RKO (cell line): Measurements from ENCODE around the gene PRKN.
"Not testable (repeated sequence)": the region's sequence is repeated elsewhere in the genome, so short reads cannot be mapped to it uniquely, and the experiment has no call there.

ENCODE experiments used
- DNase-seq: peaks from one replicate; pipeline ENCODE4 v3.0.0-alpha.2; 2016; ENCODE audit warnings: low spot score

The PRKN gene

DNA sequence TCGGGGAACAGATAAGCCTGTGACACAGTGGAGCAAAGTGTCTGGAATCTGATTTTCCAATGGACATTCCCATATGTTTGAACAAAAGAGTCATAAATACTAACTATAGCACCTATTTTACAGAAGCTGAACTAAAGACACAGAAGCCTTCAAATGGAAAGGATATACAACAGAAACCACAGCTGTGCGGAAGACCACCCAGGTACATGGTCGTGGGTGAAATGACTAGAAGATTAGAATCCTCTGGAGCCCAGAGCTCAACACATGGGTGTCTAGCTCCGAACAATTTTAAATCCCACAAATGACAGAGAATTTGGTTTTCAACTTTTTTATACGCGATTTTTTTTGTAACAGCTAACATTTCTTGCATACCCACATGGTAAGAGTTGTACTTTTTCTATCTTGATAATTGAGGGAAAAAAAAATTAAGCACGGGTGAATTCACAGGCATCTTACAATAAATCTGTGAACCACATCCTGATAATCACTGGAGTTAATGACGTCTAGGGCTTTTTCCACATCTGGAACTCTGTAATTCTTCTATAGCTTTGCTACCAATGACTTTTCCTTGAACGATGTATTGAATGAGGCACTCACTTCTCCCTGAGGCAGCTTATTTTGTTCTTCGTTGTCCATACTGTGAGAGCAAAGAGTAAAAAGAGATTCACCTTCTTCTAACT lies 1182.6 kb downstream of the PRKN start:
- no peak for DNase-seq

DNA sequence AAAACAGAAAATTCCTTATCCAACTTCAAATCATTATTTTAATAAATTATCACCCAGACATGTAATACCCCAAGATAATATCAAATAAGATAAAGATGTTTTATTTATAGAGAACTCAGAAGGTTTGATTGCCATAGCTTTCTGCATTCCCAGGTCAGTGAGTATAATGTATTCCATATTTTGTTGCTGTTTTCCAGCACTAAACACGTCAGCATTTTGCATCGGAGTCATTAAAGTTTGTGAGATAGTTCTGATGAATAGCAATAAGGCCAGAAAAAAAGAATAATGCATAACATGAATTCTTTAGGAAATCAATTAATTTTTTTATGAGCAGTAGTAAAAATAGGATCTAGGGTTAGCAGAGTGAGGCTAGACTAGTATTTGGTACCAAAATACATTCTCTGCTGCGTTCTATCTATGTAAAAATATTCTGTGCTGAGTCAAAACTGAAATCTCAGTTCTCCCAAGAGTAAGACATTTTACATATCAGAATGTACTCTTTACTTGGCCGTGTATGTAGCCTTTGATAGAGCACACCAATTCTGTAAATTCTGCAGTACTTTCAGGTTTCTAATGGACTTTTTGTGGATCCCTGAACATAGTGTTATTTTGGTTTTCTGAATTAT lies 1183.8 kb downstream of the PRKN start:
- no peak for DNase-seq

DNA sequence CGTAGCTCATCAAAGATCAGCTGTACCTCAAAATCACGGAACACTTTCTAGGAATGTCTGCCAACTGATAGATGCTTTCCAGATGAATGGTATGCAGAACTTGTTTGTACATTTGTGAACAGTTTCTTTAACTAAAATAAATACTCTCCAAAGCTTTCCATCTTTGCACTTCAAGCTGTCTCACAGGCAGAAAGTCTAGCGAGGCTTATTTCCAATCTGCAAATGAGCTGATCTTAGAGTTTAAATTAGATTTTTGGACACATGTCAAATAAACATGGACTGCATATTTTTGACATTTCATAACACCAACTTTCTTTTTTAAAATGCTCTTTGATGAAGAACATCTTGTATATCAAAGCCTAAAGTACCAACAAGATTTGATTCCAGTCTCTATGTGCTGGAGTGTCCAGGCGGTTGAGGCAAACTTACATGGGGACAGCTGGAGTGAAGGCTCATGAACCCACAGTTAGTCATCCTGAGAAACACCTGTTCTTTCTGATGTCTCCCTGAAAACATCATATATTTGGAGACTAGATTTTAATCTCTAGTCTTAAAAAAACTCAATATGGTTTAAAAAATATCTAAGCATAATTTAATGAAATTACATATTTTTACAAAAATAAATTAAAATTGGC lies 1185.1 kb downstream of the PRKN start:
- no peak for DNase-seq

DNA sequence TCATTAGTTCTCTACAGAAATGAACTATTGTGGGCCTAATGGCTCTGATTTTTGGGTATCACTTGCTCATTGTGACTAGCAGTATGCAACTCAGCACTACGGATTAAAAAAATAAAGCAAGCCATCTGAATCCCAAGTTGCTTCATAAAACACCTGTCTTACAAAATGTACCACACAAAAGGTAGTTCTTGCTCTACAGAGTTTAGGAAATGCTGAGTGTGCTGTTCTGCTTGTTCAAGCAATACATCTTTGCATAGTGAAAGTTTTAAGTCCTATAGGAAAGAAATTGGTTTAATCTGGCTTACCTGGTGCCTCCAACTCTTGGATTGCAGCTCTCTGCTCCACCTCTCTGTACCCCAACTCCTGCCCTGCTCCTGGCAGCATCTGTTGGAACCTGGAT lies 1187.0 kb downstream of the PRKN start:
- DNase-seq: no peak

DNA sequence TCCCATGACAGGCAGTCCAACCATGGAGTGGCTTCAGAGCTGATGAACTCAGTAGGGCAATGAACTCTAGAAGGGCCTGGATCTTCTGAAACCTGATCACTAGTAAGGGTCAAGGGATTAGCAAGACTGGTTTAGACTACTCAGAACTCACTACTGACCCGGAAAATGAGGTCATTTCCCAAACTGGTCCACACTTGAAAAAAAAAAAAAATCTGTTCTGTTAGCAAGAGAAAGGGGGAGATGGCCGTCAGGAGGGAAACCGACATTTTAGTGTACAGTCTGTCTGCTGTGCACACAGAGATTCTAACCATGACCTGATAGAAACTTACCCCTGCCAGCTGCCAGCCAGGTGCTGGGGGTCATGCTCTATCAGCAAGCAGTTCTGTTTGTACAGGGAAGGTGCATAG lies 1191.3 kb downstream of the PRKN start:
- no peak for DNase-seq

DNA sequence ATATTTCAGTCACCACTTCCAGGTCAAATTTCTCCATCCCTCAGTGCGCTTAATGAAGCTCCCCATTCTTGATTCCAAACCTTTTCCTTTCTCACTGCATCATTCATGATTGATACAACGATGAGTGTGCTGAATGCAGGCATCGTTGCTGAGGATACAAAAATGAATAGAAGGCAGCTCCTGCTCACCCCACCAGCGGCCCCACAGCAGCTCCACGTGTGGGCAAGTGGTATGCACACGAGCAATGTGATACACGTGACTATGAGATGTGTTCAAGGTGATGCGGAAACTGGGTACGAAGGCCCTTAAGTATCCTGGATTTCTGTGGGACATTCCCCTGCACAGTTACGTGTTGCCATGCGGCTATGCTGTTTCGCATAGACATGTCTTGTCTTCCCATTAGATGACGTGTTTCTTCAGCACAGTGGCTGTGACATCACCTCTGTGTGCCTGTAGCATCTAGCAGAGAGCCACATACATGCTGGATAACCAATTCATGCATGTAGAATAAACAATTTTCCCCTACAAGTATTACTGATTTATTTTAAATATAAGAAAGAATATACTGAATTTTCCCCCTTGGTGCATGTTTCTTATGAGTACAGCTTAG lies 1193.2 kb downstream of the PRKN start:
- DNase-seq: no peak

DNA sequence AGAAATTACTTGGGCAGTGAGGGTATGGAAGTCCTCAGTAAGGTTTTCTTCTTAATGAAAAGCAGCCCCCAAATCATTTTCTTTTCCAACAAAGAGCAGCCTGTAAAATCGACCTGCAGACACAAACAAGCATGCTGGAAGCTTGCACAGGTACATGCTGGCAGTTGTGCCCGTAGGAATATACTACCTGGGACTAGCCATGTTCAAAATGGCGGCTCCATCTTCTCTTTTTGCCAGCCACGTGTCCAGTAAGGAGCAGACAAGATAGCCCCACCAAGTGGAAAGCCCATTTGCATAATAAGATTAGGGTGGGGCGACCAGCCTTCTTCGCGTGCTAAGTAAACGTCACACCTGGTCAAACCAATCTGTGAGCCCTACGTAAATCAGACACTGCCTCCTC lies 1194.3 kb downstream of the PRKN start:
- no peak for DNase-seq

DNA sequence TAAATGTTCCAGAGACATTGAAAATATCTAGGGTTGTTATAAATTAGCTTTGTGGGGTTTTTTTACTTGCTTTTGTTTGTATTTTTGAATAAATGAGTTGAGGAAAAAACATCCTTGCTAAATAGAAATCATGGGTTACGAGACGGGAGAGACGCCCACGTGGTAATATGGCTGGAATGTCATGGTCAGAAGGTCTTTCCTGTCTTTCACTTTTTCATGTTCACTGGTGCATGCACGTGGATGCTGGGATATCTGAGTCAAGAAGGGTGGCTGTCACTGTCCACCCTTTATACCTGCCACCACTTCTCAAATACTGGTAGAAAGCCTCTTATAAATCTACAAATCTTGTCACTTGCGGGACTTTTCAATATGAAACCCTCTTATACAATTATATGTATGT lies 1195.0 kb downstream of the PRKN start:
- DNase-seq: no peak

DNA sequence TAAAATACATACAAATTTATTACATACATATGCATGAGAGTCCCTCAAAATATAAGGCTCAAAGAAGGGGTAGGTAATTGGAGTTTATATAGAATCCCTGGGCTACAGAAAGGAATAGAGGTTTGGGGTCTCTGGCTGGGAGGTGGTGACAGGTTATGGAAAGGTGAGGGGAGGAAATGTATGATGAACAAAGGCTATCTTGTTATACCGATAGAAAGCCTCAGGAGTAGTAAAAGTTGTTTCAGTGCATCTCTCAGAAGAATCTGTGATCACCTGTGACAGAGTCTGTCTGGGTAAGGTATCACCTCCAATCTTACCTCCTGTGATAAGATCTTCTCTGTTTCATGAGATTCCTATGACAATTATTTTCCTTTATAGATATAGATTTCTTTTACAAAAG lies 1200.8 kb downstream of the PRKN start:
- no peak for DNase-seq

DNA sequence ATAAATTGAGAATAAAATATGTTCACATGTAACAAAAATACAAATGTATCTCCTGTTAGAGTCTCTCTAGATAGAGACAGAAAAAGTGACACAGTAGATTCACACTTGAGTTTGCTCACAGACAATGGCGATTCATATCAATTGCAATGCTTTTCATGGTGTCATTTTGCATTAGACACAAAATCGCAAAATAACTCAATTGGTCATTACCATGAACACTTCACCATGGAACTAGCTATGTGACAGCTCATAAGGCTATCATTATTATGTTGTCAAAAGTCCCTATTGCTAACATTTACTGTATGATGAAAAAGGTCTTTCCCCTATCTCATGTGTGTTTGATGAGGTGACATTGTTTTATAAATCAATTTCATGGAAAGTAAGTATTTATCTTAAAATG lies 1204.2 kb downstream of the PRKN start:
- no peak for DNase-seq

DNA sequence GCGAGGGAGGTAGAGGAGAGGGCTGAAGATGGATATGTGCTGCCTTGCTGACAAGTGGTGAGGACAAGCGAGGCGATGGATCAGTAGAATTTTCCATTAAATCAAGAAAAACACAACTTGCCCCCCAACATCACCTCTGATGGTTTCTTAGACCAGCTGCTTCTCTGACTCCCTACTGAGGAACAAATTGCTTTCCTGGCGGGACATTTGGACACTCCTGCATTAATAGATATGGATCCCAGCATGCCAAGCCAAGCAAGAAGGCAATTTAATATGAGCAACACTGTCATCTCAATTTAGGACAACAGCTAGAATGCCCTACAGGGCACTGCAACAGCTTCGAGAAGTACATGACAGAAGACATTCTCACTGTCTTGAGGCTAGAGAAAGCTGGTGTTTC lies 1205.3 kb downstream of the PRKN start:
- no peak for DNase-seq

DNA sequence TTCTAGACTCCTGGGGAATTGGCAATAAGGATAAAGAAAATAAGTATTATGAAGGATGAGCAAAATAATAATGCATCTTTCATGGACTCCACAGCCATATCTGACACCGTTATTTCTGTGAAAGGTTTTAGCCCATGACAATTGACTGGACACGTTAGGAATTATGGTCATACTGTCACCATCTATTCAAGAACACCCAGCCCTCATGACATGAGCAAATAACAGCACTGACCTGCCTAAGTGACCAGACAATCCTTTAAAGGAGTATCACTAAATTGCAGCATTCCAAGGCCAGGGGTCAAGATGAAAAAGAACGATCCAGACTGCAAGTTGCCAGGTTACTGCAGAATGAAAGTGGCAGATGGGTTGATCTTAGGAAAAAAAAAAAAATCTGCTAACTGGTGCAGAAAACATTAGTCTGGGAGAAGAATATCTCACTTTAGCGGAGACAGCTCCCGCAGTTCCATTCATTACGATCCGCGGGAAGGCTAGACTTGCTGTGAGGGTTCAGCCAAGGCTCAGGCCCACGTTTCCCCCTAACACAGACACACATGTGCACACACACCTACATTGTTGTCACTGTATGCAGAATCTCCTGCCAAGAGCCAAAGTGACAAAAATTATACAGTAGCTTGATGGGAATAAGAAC lies 1216.0 kb downstream of the PRKN start:
- DNase-seq: no peak

DNA sequence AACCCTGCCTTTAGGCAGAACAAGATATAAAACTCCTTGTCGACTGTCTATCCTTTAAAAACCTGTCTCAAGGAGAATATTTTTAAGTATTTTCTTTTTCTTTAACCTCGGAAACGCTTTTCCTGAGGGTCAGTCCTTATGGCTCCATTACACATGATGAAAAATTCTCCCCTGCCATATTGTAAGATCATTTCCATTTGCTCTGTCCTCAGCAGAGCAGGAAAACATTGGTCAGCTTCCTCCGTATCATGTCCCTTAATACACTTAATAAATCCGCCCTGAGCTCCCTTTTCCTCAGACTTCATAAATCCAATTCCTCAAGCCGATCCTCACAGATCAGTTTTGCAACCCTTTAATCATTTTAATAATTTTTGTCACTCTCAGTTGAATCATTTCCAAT lies 1219.2 kb downstream of the PRKN start:
- no peak for DNase-seq

DNA sequence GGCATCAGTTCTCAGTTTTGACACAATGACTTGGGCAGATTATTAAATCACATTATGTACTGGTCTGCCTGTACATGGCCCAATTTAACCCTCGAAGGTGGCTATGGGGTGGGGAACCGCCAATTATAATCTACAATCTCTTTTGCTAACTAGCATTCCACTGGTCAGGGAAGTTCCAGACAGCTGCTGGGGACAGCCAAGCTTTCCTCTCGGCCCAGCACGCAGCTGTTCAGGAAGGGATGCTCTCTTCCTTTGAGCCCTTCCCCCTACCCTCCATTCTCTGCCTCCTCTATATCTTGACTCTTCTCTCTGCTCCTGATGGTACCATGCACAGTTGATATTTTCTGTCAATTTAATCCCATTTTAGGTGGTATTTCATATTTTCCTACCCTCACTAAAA lies 1220.2 kb downstream of the PRKN start:
- no peak for DNase-seq

DNA sequence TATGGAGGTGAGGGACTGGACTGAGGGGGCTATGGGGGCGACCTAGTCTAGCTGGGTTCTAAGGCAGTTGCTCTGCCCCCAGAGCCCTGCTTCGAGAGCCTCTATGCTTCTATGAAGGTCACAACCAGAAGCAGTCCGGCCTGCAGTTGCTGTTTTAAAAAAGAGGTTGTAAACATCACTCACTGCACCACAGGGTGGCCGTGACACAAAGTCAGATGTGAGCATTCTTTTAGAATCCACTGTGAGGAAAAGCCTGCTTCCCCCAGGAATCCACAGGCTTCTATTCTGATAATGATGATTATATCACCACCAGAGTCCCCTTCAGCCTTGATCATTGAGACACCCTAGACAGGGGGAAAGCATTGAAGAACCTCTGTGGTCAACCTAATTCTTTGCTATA lies 1224.0 kb downstream of the PRKN start:
- no peak for DNase-seq

DNA sequence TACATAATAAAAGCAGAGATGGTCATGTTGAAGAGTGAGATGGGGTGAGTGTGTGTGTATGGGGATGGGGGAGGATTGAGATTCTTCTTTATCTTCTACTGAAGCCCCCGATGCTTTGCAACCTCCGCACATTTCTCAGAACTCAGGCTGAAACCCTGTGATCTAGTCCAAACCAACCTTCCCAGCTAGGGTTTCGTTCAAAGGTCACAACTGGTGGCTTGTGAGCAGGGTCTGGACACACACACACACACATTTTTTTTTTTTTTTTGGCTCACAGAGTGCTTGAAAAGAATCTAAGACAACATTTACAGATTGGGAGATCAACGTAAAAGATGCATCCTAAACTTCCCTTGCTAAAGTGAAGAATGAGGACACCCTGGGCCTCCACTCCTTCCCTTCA lies 1228.7 kb downstream of the PRKN start:
- DNase-seq: no peak

DNA sequence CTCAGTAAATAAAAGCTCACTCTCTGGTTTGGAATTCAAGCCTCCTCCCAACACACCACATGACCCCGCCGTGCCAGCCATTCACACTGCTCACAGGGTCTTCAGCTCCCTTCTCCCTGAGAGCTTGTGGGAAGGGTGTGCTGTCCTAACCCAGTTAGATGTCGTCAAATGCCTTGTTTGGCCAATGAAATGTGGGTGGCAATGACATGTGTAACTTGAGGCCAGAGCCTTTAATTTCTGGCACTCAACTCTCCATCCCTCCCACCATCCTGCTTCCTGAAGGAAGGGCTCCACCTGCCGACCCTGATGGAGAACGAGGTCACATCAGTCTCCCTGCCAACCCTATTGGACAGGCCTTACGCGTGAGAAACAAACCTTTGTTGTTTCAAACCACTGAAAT lies 1229.2 kb downstream of the PRKN start:
- peak; percentile 68 for DNase-seq

DNA sequence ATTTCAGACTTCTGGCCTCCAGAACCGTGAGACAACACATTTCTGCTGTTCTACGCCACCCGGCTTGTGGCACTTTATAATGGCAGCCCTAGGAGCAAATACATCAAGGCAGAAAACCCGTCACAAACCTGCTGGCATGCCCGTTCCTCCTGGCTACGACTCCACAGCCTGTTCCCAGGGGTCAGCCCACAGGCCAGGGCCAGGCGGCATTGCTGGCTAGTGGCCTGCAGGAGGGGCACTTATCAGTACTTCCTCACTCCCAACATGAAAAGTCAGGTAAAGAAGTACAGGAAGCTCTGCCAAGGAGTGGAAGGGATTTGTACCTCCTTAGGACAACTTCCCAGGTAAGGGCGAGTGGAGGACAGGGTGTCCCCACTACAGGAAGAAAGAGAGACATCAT lies 1230.6 kb downstream of the PRKN start:
- no peak for DNase-seq

DNA sequence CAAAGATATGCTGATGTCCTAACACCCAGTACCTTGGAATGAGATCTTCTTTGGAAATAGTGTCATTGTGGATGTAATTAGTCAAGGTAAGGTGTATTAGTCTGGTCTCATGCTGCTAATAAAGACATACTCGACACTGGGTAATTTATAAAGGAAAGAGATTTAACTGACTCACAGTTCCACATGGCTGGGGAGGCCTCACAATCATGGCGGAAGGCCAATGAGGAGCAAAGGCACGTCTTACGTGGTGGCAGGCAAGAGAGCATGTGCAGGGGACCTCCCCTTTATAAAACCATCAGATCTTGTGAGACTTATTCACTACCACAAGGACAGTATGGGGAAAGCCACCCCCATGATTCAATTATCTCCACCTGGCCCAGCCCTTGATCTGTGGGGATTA lies 1231.3 kb downstream of the PRKN start:
- not testable (repeated sequence) for DNase-seq

DNA sequence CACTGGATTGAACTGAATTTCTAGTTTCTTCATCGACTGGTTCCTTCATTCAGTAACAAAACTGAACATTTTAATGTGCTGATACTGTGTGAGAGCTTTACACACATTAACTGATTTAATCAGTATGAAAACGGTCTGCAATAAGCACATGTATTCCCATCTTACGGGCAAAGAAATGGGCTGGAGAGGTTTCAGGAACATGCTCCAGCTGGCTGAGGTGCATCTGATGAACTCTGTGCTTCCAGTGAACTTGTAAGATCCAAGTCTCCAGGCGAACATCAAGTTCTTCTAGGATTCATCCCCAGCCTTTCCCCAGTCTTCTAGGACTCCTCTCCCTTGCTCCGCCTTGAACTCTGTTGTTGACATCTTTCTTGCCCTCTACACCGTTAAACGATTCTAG lies 1233.0 kb downstream of the PRKN start:
- no peak for DNase-seq

DNA sequence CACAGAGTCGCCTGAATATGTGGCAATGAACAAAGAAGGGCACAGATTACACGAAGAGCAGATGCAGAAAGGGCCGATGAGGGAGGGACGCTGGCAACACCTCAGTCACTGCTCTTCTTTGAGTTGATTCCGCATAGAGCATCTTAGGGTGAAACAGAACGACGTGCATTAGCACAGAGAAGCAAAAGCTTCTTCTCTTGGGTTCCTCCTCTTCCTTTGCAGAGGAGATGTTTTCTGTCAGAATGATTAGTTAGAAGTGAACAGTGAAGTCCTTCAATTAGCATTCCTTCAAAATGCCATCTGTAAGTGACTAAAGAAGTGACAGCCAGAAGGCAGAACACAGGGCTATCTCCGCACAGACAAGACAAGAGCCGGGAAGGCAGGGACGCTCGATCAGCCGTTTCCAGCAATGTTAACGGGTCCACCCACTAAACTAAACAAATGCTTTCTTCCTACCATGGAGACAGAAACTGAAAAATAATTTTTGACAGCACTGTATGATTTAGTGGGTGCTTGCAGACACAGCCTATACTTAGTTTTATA lies 1233.9 kb downstream of the PRKN start:
- DNase-seq: no peak

DNA sequence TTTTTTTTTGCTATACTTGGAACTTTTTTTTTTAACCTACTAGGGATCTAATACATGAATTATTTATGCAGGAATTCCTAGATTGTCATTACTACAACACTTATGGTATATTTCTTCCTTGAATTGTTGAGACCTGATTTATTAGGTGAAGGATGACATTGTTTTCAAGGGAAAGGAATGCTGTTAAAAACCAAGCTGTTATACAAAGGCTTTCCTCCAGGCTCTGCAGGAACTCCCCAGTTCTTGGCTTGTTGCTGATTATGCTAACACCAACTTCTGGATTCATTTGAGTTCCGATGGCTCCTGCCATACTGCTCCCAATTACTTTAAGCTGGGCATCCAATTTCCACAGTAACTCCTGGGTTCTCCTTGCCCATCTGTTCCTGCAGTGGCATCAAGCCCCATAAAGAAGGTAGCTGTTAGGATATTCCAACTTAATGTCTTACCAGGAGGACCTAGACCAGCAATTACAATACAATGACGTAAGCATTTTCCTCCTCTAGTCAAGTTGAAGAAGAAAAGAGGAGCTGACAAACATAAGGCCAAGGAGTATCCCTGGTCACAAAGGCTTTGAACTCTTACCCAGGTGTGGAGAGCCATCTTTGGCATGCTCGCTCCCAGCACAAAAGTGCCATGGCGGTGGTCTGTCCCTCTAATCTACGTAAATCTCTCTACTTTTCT lies 1237.8 kb downstream of the PRKN start:
- no peak for DNase-seq
